SKM-1 treated with dmso at 0.1 percent for 144 hours (cell line): ENCODE data around the gene MAD1L1.
A peak's percentile ranks its signal among the peaks of the same experiment; 100 is the strongest.
"Not testable (repeated sequence)": the region's sequence is repeated elsewhere in the genome, so short reads cannot be mapped to it uniquely, and the experiment has no call there.

ENCODE experiments used
- DNase-seq: peaks from one replicate; lab custom pipeline; 2025; ENCODE audit not compliant: unreplicated experiment; lab: John Stamatoyannopoulos, UW

Gene MAD1L1

DNA sequence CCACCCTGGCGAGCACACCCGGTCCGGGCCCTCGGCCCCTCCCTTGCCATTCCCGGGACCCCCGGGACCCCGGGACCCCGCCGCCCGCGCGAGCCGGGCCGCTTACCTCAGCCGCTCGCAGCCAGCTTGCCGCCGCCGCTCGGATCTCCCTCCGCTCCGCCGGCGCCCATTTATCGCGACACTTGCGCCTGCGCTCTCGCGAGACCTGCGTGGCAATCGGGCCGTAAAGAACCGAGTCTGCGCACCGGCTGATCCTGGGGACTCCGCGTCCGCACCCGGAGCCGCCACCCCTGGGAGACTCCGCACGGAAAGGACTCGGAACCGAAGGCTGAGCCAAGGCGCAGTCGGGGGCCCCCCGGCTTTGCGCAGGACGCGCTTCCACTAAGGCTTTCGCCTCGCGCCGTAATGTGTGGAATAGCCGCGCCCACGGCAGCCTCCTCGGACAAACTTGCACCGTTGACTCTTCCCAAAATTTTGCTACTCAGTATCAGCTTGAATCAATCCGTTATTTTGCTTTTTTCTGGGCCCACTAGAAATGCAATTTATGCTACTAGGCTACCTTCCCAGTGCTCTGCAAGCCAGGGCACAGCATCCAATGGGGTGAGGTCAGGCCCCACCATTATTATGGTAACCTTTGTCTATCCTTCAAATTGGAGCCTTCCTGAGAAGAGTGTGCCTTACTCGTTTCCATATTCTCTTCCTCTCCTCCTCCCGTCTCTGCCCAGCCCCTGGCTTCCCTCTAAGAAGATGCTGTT, at the start of gene MAD1L1:
TSS of gene MAD1L1 (minus strand) at position 180 of the 755 bp plus-strand sequence. CDS start 2,812 bp downstream, outside the sequence.
- peak; percentile 70 for DNase-seq

GRCh38 chr7:2282185-2282751, 49.5 kb upstream of the MAD1L1 start:
- DNase-seq: no peak

- DNase-seq: no peak
These were observed 48.8 kb upstream of the MAD1L1 start for GRCh38 chr7:2281541-2281940.

DNA sequence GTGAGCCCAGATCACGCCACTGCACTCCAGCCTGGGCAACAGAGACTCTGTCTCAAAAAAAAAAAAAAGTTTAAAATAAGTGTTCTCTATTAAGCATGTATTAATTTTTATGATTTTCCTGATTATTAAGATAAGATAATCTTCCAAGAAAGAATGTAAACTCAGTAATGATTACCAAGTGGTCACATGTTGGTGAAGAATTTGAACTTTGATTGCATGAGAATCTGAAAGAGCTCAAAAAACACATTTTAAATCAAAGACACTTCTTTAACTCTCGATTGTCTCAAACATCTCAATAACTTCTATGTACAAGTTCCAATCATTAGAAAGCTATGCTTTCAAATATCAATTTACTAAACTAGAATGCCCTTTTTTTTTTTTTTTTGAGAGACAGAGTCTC, 47.7 kb upstream of the MAD1L1 start:
- no peak for DNase-seq

GRCh38 chr7:2279896-2280295, 47.2 kb upstream of the MAD1L1 start:
- no peak for DNase-seq

- DNase-seq: no peak
These were observed 45.3 kb upstream of the MAD1L1 start for GRCh38 chr7:2278026-2278425.

DNA sequence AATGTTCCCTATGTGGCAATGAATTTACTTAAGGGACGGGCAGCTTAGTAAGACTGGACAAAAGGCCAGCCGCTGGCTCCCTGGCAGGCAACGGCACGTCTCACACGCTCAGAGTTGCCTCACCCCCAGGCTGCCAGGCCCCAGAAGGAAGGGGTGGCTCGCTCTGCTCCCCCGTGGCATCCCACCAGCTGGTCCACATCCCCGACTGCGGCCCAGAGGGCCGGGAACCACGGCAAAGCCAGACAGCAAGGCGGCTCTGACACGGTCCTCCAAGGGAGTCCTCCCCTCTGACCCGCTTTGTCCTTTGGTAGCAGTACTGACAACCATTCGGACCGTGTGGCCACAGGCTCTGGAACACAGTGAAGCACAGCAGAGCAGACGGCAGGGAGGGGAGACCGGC, 43.4 kb upstream of the MAD1L1 start:
- no peak for DNase-seq

GRCh38 chr7:2275101-2275500, 42.4 kb upstream of the MAD1L1 start:
- no peak for DNase-seq

DNA sequence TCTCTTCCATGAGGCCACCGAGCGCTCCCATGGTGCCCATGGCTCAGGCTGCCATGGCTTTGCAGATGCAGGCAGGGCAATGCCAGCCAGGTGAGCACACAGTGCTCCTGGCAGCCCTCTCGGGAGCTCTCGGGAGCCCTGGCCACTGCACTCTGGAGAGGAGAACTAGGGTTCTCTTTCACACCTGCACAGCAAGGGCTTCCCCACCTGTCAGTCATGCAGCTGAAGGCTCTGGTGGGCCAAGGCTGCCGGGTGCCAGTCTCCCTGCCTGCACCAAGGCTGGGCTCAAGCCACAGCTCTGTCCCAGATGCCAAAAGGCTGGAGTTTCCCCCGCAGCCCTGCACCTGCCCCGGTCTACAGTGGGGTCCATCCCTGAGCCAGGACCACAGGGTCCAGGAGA, 41.9 kb upstream of the MAD1L1 start:
- DNase-seq: no peak

DNA sequence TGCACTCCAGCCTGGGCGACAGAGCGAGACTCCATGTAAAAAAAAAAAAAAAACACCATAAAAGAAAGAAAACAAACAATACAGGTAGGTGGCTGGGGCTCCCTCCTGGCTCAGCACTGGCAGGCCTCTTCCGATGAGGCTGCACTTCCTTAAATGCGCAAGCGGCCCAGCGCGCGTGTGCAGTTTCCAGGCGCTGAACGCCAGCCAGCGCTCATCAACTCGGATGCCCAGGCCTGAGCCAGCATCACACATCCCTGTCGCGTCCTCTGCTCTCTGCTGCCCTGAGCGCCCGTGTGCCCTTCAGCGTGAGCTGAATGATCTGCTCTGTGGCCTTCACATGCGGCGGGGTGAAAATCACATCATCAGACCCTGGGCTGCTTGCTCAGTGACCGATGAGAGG, 41.1 kb upstream of the MAD1L1 start:
- DNase-seq: no peak

DNA sequence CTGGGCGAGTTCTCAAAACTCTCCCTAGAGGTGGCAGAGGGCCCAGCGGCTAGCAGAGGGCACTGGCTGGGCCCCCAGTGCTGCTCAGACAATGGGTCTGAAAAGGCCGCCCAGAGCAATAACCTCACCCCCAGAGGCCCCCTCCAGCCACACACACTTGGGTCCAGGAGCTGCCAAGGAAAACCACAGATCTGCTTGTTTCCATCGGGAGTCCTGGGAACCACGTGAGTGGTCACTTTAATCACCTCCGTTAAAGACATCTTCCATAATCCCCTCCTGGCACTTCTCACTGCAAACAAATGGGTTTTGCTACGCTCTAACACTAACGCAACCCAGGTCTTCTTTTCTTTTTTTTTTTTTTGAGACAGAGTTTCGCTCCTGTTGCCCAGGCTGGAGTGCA, 39.3 kb upstream of the MAD1L1 start:
- DNase-seq: no peak

- DNase-seq: no peak
These were observed 38.7 kb upstream of the MAD1L1 start for GRCh38 chr7:2271273-2272026.

DNA sequence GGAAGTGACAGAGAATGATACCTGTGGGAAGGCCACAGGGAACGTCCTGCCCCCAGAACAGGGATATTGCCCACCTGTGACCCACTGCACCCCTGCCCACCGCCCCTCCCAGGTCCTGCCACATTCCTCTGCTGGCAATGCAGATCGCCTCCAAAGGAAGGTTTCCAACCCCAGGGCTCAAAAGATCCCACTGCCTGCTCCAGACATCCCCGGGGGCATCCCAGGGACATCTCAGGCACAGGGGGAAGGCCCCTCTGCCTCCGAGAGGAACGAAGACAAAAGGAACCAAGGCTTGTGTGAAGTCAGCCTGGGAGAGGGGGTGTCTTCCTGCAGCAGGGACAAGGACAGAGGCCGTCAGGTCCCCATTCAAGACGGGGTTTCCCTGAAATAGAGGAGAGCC, 37.8 kb upstream of the MAD1L1 start:
- no peak for DNase-seq

DNA sequence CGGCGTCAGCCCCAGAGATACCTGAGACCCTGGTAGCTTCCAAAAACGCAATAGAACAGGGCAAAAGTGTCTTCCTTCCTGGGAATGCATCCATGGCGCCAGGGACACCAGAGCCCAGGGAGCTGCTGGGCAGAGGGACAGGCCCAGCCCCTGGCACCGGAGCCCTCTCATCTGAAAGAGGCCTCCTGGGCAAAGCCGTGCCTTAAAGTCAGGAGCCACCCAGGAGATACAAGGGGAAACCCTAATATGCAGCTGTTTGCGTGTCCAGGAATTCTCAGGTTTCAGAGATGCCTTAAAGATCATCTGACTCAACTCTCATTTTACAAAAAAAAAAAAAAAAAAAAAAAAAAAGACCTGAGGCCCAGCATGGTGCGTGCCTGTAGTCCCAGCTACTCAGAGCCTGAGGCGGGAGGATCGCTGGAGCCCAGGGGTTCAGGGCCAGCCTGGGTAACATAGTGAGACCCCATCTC, 37.3 kb upstream of the MAD1L1 start:
- no peak for DNase-seq

GRCh38 chr7:2269089-2269990, 36.6 kb upstream of the MAD1L1 start:
- DNase-seq: not testable (repeated sequence)

DNA sequence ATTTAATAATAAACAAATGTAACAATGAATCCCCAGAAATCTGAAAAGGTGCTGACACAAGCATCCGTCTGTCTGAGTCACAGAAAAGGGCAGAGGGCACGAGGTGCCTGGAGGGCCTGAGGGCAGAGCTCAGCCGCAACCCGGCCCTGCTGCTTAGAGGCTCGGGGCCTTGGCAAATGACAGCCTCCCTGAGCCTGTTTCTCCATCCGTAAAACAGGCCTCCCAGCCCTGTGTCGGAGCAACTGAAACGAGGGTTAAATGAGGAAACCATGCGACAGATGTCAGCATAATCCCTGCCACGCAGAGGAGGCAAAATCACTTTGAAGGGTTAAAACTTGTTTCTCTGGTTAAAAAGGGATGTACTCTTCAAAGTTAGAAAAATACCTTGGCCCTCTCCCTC, 34.2 kb upstream of the MAD1L1 start:
- DNase-seq: no peak

- DNase-seq: no peak
These were observed 31.4 kb upstream of the MAD1L1 start for GRCh38 chr7:2264158-2264557.

GRCh38 chr7:2263176-2263575, 30.4 kb upstream of the MAD1L1 start:
- DNase-seq: no peak

- no peak for DNase-seq
These were observed 28.9 kb upstream of the MAD1L1 start for GRCh38 chr7:2261611-2262010.

- DNase-seq: no peak
These were observed 28.1 kb upstream of the MAD1L1 start for GRCh38 chr7:2260820-2261219.

DNA sequence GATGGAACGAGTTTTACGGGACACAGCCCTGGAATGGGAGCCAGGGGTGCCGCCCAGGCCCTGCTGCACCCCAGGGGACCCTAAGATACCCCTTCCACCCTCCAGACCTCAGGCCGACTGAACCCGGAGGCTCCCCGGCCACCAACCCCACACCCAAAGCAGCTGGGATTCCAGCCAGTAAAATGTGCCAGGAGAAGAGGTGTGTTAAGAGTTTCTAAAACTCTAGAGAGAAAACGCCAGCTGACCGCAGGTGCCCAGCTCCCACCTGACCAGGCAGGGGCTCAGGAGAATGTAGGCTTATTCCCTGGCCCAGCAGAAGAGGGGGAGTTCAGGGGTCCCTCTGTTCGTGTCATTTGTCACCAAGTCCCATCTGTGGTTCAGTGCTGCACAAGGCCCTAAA, 26.7 kb upstream of the MAD1L1 start:
- DNase-seq: no peak
